Ectodermal cell (in vitro differentiated cells): ENCODE results near the gene CSTB.

ENCODE experiments used
- H3K27ac ChIP-seq: 2 replicates; pipeline ENCODE4 v1.7.0; 2013; ENCODE audit warnings: mild to moderate bottlenecking, low read depth, low read length; ENCODE audit not compliant: insufficient read depth, poor library complexity, severe bottlenecking
- H3K27me3 ChIP-seq: 2 replicates; pipeline ENCODE4 v1.7.0; 2013; ENCODE audit warnings: mild to moderate bottlenecking, low read length; ENCODE audit not compliant: insufficient read depth, control insufficient read depth, poor library complexity, severe bottlenecking
- H3K36me3 ChIP-seq: one replicate; pipeline ENCODE4 v1.7.0; 2013; ENCODE audit warnings: low read length; ENCODE audit not compliant: control insufficient read depth, insufficient read depth
- H3K4me1 ChIP-seq: one replicate; pipeline ENCODE4 v1.7.0; 2013; ENCODE audit warnings: low read length; ENCODE audit not compliant: control insufficient read depth, insufficient read depth
- H3K4me3 ChIP-seq: 2 replicates; pipeline ENCODE4 v1.7.0; 2013; ENCODE audit warnings: low read depth, low read length, control low read depth; ENCODE audit not compliant: insufficient read depth
- H3K9me3 ChIP-seq: 2 replicates; pipeline ENCODE4 v1.7.0; 2013; ENCODE audit warnings: mild to moderate bottlenecking, low read length, moderate library complexity; ENCODE audit not compliant: control insufficient read depth
- WGBS, 2 experiments: methylation state at CpG; one replicate each; pipeline ENCODE4 v1.1.7; 2013; ENCODE audit warnings: missing lambda C conversion rate in 2 of 2; 5-methylcytosine and 5-hydroxymethylcytosine counted together

The CSTB gene

DNA sequence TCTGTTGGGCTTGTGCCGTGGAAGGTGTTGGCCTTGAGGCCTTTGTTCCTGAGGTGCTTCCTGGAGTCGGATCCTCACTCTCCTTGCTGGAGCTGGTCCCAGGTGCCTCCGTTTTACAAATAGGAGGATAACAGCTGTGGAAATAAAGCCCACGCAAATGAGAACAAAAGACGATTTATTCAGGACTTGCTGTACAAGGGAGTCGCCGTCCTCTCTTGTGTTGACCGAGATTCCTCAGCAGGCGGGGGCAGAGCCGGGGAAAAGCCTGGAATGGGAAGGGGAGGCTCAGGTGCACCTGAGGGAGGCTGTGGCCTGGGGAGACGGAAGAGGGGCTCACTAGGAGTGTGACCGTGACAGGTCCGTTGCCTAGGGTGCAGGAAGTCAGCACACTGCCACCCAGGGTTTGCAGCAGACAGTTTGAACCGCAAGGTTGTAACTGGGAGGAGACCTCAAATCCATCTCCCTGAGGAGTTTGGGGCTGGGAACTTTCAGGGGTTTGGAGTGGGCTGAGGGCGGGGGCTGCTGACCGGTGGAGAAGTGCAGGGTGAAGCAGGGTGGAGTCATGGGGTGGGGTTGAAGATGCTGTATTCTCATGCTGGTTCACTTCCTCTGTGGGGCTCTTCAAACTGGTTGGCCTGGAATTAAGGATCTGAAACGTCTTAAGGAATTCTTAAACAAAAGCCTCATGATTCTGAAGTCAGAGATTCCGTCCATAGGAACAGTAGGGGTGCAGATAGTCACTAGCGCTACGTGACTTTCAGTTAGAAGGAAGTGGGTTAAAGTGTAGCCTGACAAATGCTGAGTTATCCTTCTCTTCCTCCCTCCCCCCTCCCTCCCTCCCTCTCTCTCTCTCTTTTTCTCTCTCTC lies 2.6 kb upstream of the CSTB start:
- Histone ChIP-seq H3K4me3 (no peak overlapping the region), H3K27ac (no peak overlapping the region), H3K9me3 (no peaks in the 10 kb centered on the region), H3K27me3 (no peaks in the 10 kb centered on the region), H3K4me1 (peaks cover 12% of the 10 kb centered on the region), H3K36me3 (peaks cover 7% of the 10 kb centered on the region)
- WGBS, 2 experiments, result 59 to 61% methylated on average over 20 of the region's 20 CpGs

DNA sequence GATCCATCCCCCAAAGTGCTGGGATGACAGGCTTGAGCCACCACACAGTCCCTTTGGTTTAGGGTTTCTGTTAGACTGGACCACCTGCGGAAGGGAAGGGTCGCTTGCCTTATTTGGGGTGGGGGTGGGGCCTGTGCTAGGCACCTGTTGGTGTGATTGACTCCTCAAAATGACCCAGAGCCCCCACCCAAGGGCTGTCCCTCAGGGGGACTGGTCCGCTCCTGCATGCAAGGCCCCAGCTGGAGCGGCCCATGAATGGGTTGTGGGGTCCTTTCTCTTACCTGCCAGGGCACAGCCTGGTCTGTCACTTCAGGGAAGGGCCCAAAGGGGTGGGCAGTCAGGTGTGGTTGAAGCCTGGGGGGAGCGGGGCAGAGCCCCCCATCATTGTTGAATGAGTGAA lies 1.8 kb upstream of the CSTB start:
- WGBS, 2 experiments, result 93 to 95% methylated on average over 5 of the region's 5 CpGs
- no peak overlapping the region for H3K27ac ChIP-seq

DNA sequence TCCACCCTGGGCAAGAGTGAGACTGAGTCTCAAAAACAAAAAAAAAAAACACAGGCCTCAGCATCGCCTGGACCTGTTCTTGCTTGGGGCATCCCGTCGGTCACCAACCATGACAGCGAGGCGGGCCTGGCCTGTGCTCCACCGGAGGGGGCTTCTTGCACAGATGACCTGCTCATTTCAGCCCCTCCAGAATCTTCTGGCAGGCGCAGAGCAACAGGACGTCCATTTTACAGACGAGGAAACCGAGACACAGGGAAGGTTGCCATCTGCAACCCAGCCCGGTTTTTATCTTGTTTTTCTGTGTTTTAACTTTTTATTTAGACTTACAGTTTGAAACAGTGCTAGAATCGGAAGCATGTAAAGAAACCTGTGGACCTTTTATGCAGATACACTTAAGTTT lies 918 bp downstream of the CSTB start:
- WGBS, 2 experiments, result 88% methylated on average over 12 of the region's 12 CpGs

More for the DNA sequence above, 1.8 kb upstream of the CSTB start:
- no peaks in the 10 kb centered on the region for H3K27me3 ChIP-seq
- H3K36me3 ChIP-seq, result peaks cover 7% of the 10 kb centered on the region
- H3K4me3 ChIP-seq, result no peak overlapping the region
- peaks cover 12% of the 10 kb centered on the region for H3K4me1 ChIP-seq
- no peaks in the 10 kb centered on the region for H3K9me3 ChIP-seq

DNA sequence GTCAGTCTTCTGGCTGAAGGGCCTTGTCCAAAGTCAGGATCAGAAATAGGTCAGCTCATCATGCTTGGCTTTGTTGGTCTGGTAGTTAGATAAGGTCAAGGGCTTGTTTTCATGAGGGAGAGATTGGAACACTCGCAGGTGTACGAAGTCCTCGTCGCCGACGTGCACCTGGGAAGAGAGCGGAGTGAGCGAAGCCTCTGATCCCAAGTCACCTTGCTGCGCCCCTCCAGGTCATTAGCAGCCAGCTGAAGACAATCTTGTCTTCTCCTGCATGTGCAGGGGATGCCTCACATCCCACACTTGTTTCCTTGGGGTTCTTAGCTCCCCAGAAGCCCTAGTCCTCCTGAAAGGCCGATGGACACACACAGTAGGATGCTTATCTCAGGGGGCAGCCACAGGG lies 1.9 kb downstream of the CSTB start:
- Histone ChIP-seq H3K9me3 (no peaks in the 10 kb centered on the region), H3K27me3 (no peaks in the 10 kb centered on the region), H3K27ac (no peak overlapping the region), H3K36me3 (peaks cover 7% of the 10 kb centered on the region), H3K4me1 (peaks cover 12% of the 10 kb centered on the region), H3K4me3 (no peak overlapping the region)
- WGBS, 2 experiments, result 95% methylated on average over 10 of the region's 10 CpGs

More for the DNA sequence above, 918 bp downstream of the CSTB start:
- Histone ChIP-seq H3K4me3 (peak overlapping the region; percentile 75), H3K27ac (no peak overlapping the region), H3K27me3 (no peaks in the 10 kb centered on the region), H3K4me1 (peaks cover 12% of the 10 kb centered on the region), H3K36me3 (peaks cover 7% of the 10 kb centered on the region), H3K9me3 (no peaks in the 10 kb centered on the region)

DNA sequence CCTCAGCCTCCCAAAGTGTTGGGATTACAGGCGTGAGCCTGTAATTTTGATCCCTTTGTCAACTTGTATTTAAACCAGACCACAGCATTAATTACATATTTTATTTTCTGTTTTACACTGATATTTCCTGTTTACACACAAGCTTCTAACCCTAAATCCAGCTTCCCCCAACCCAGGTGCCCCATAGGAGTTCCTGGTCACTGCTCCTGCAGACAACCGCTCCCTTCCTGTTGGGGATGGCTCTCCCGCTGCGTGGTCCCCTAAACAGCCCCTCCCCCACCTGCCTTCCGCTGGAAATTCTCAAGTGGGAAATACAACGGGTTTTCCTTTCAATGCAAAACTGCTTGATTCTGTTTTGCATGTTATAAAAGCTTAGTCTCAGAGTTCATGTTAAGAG lies 3.7 kb downstream of the CSTB start:
- no peaks in the 10 kb centered on the region for H3K27me3 ChIP-seq
- H3K4me3 ChIP-seq, result no peak overlapping the region
- peaks cover 7% of the 10 kb centered on the region for H3K36me3 ChIP-seq
- H3K9me3 ChIP-seq, result no peaks in the 10 kb centered on the region
- H3K27ac ChIP-seq, result no peak overlapping the region
- H3K4me1 ChIP-seq, result peaks cover 14% of the 10 kb centered on the region
- WGBS, 2 experiments, result 45 to 54% methylated on average over 5 to 6 of the region's 6 CpGs

DNA sequence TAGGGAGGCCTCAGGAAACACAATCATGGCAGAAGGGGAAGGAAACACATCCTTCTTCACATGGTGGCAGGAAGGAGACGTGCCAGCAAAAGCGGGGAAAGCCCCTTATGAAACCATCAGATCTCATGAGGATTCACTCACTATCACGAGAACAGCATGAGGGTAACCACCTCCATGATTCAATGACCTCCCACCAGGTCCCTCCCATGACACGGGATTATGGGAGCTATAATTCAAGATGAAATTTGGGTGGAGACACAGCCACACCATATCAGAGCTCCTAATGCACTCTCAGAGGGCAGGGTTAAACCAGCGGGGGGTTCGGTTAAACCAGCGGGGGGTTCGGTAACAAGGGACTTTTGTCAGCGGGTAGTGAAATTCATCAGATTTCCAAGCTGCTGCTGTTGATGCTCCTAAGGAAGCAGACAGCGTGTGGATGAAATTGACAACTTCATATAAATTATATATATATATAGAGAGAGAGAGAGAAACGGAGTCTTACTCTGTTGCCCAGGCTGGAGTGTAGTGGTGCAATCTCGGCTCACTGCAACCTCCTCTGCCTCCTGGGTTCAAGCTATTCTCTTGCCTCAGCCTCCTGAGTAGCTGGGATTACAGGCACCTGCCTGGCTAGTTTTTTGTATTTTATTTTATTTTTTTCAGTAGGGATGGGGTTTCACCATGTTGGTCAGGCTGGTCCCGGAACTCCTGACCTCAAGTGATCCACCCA lies 4.2 kb downstream of the CSTB start:
- H3K9me3 ChIP-seq, result no peaks in the 10 kb centered on the region
- WGBS, 2 experiments, result 88% methylated on average over 11 to 13 of the region's 13 CpGs
- H3K4me1 ChIP-seq, result peaks cover 14% of the 10 kb centered on the region
- H3K27me3 ChIP-seq, result no peaks in the 10 kb centered on the region
- peaks cover 7% of the 10 kb centered on the region for H3K36me3 ChIP-seq
- no peak overlapping the region for H3K4me3 ChIP-seq
- H3K27ac ChIP-seq, result no peak overlapping the region

DNA sequence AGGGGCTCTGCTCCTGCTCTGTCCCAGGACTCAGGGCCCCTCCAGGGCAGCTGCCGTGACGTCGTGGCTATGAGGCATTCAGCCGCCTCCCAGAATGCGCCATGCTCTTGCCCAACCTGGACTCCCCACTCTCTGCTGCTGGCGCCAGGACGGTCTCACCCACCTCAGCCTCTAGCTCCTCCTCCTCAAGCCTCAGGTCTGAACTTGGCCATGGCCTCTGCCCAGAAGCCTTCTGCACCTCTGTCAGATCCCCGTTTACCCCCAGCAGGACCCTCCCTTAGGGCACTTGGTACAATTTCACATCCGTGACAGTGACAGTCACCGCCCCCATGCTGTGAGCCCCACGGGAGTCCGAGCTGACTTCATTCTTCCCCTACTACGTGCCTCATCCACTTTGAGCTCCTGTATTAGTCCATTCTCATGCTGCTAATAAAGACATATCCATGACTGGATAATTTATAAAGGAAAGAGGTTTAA lies 4.9 kb downstream of the CSTB start:
- Histone ChIP-seq H3K4me1 (peaks cover 14% of the 10 kb centered on the region), H3K9me3 (no peaks in the 10 kb centered on the region), H3K27ac (no peak overlapping the region), H3K4me3 (no peak overlapping the region), H3K27me3 (no peaks in the 10 kb centered on the region), H3K36me3 (peaks cover 7% of the 10 kb centered on the region)
- WGBS, 2 experiments, result 76 to 81% methylated on average over 13 of the region's 13 CpGs

DNA sequence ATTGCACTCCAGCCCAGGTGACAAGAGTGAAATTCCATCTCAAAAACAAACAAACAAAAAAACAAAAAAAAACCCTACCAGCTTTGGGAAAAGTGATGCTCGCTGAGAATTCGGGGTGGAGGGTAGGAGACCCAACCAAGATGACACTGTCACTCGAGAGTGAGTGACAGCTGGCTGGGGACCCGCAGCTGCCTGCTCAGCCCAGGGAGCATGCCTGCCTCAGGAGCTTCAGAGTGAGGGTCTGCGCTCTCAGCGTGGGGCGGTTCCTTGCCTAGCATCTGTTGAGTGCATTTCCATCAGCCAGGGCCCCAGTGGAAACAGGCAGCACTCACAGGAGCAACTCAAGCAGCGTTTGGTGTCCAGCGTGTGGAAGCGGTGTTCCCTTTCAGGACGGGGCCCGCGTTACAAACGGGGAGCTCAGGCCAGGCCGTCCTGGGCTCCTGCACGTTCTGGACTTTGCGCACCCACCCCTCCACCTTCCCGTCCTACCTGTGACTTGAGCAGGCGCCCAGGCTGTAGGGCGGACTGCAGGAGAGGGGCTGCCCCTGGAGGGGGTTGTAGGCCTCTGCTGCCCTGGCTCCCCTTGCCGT lies 5.9 kb downstream of the CSTB start:
- Histone ChIP-seq H3K27me3 (no peaks in the 10 kb centered on the region), H3K9me3 (no peaks in the 10 kb centered on the region), H3K4me3 (no peak overlapping the region), H3K27ac (no peak overlapping the region), H3K36me3 (peaks cover 7% of the 10 kb centered on the region), H3K4me1 (peaks cover 12% of the 10 kb centered on the region)
- WGBS, 2 experiments, result 92 to 93% methylated on average over 20 to 21 of the region's 21 CpGs

DNA sequence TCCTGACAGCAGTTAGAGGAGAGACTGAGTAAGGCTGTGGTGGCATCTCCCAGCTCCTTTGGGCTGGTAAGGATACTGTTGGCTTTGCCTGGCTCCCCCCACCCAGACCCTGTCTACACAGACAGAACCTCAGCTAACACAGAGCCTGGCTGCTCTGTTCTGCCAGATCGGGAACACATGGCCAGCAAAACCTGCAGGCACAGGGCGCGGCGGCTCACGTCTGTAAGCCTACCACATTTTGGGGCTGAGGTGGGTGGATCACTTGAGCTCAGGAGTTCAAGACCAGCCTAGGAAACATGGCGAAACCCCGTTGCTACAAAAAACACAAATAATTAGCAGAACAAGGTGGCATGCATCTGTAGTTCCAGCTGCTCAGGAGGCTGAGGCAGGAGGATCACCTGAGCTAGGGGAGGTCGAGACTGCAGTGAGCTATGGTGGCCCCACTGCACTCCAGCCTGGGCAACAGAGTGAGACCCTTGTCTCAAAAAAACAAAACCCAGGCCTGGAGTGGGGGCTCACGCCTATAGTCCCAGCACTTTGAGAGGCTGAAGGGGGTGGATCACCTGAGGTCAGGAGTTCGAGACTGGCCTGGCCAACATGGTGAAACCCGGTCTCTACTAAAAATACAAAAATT lies 6.7 kb downstream of the CSTB start:
- Histone ChIP-seq H3K9me3 (no peaks in the 10 kb centered on the region), H3K27me3 (no peaks in the 10 kb centered on the region), H3K36me3 (peaks cover 6% of the 10 kb centered on the region), H3K4me3 (no peak overlapping the region), H3K27ac (no peak overlapping the region), H3K4me1 (peaks cover 10% of the 10 kb centered on the region)
- WGBS, 2 experiments, result 91 to 95% methylated on average over 11 of the region's 11 CpGs

DNA sequence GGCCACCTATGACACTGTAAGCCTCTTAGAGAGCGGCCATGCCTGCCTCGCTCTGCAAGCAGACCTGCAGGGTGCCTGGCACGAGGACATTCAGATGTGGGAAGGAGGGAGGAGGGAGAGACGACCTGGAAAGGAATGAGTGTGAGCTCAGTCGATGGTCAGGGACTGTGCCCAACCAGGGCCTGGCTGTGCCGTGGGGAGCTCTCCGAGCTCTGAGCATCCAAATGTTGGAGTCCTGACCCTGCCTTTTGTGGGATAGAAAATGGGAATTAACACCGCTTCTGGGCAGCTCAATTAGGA lies 7.3 kb downstream of the CSTB start:
- no peaks in the 10 kb centered on the region for H3K27me3 ChIP-seq
- no peaks in the 10 kb centered on the region for H3K9me3 ChIP-seq
- peaks cover under 1% of the 10 kb centered on the region for H3K36me3 ChIP-seq
- H3K4me3 ChIP-seq, result no peak overlapping the region
- WGBS, 2 experiments, result 53 to 55% methylated on average over 8 of the region's 8 CpGs
- no peak overlapping the region for H3K27ac ChIP-seq
- H3K4me1 ChIP-seq, result peaks cover 10% of the 10 kb centered on the region
